TTC549 (cell line): ENCODE data around the gene RELA.
"Not testable (repeated sequence)": the region's sequence is repeated elsewhere in the genome, so short reads cannot be mapped to it uniquely, and the experiment has no call there.

Experiments
- FAIRE-seq: peaks from 2 replicates; lab custom pipeline; 2012; peaks lifted over from hg19 to GRCh38; lab: Jason Lieb, UNC

Gene RELA

GRCh38 chr11:65662799-65663638, at the start of gene RELA:
TSS of gene RELA (minus strand) at chr11:65662916. CDS start at chr11:65662832, 84 bp downstream.
- no peak for FAIRE-seq

GRCh38 chr11:65711785-65712632, 49.3 kb upstream of the RELA start, which contains the start of gene KAT5:
TSS of gene KAT5 (plus strand) at chr11:65712252. CDS start at chr11:65712268, 16 bp downstream.
- FAIRE-seq: no peak

- FAIRE-seq: no peak
Measured at GRCh38 chr11:65710421-65710820, 47.7 kb upstream of the RELA start.

- no peak for FAIRE-seq
Measured at GRCh38 chr11:65709661-65710060, 46.9 kb upstream of the RELA start.

- no peak for FAIRE-seq
Measured at GRCh38 chr11:65708451-65708850, 45.7 kb upstream of the RELA start.

GRCh38 chr11:65707002-65707401, 44.3 kb upstream of the RELA start:
- not testable (repeated sequence) for FAIRE-seq

- FAIRE-seq: not testable (repeated sequence)
Measured at GRCh38 chr11:65706303-65706763, 43.6 kb upstream of the RELA start.

GRCh38 chr11:65703846-65704245, 41.1 kb upstream of the RELA start:
- no peak for FAIRE-seq

- FAIRE-seq: no peak
Measured at GRCh38 chr11:65701686-65702085, 39.0 kb upstream of the RELA start.

GRCh38 chr11:65700399-65700798, 37.7 kb upstream of the RELA start:
- FAIRE-seq: no peak

GRCh38 chr11:65699306-65699705, 36.6 kb upstream of the RELA start:
- FAIRE-seq: no peak

GRCh38 chr11:65698205-65698604, 35.5 kb upstream of the RELA start:
- FAIRE-seq: no peak

- FAIRE-seq: no peak
Measured at GRCh38 chr11:65696802-65697552, 34.3 kb upstream of the RELA start.

- no peak for FAIRE-seq
Measured at GRCh38 chr11:65695459-65696241, 32.9 kb upstream of the RELA start.

GRCh38 chr11:65692367-65692766, 29.7 kb upstream of the RELA start:
- FAIRE-seq: no peak

- FAIRE-seq: not testable (repeated sequence)
Measured at GRCh38 chr11:65691847-65692246, 29.1 kb upstream of the RELA start.

- FAIRE-seq: no peak
Measured at GRCh38 chr11:65685981-65686380, 23.3 kb upstream of the RELA start.

GRCh38 chr11:65683480-65683879, 20.8 kb upstream of the RELA start:
- FAIRE-seq: not testable (repeated sequence)

- FAIRE-seq: no peak
Measured at GRCh38 chr11:65680192-65680743, 17.6 kb upstream of the RELA start.

- FAIRE-seq: no peak
Measured at GRCh38 chr11:65672982-65673381, 10.3 kb upstream of the RELA start.
